K562 (cell line): ENCODE measurements around the gene DLGAP1. TPM values are rescaled to one million over a fixed set of nuclear protein-coding genes. Genes with fewer than 3 reads are reported as not detected.

Source experiments
- ATF1 ChIP-seq, 2 experiments: fragments of 450-650 bp in 1 of 2; IDR thresholded peaks; 2 replicates each; pipeline ENCODE4 v1.6.1; 2016; ENCODE audit warnings: missing compliant biosample characterization in 1 of 2, missing genetic modification characterization in 1 of 2
- CC2D1A ChIP-seq: fragments of 450-650 bp; IDR thresholded peaks from 2 replicates; pipeline ENCODE4 v1.6.1; 2017; ENCODE audit warnings: mild to moderate bottlenecking
- DDX20 ChIP-seq: fragments of 450-650 bp; IDR thresholded peaks from 2 replicates; pipeline ENCODE4 v1.6.1; 2016; ENCODE audit warnings: missing genetic modification characterization, low read depth, mild to moderate bottlenecking, missing compliant biosample characterization, moderate library complexity
- GMEB1 ChIP-seq: fragments of 250-450 bp; sonication (Bioruptor Pico); IDR thresholded peaks from 2 replicates; pipeline ENCODE4 v1.4.0; 2020; ENCODE audit warnings: mild to moderate bottlenecking
- NCOA2 ChIP-seq, 2 experiments: fragments of 450-650 bp; IDR thresholded peaks; 2 replicates each; pipeline ENCODE4 v1.6.1; 2018; ENCODE audit warnings: mild to moderate bottlenecking in 2 of 2, moderate library complexity in 1 of 2; ENCODE audit not compliant: partially characterized antibody in 2 of 2
- NR2F6 ChIP-seq: fragments of 450-650 bp; formaldehyde crosslinking; IDR thresholded peaks from 2 replicates; pipeline ENCODE4 v1.4.0; 2020; ENCODE audit warnings: mild to moderate bottlenecking
- PKNOX1 ChIP-seq: fragments of 450-650 bp; IDR thresholded peaks from 2 replicates; pipeline ENCODE4 v1.6.1; 2016
- RBM39 ChIP-seq: fragments of 200-400 bp; formaldehyde crosslinking; optimal IDR thresholded peaks from 2 replicates; pipeline ENCODE3; 2018; ENCODE audit warnings: low read depth, low read length
- SRF ChIP-seq, 2 experiments: fragments of 250-450, 450-650 bp in 1 of 2; sonication (Bioruptor Pico) in 1 of 2; sonication (generic) in 1 of 2; formaldehyde crosslinking; IDR thresholded peaks; 2 replicates each; pipeline versions ENCODE4 v1.5.0 to v1.5.1; 2020 to 2022; ENCODE audit warnings: mild to moderate bottlenecking in 1 of 2, missing genetic modification reagents in 1 of 2
- TFAP4 ChIP-seq: sonication (generic); formaldehyde crosslinking; IDR thresholded peaks from 2 replicates; pipeline ENCODE4 v1.8.0; 2022; ENCODE audit warnings: missing genetic modification reagents, mild to moderate bottlenecking, moderate library complexity, borderline replicate concordance
- ZBTB34 ChIP-seq: fragments of 250-450 bp; sonication (Bioruptor Pico); IDR thresholded peaks from 2 replicates; pipeline ENCODE4 v1.8.0; 2021; ENCODE audit warnings: mild to moderate bottlenecking, moderate library complexity
- ZFX ChIP-seq: sonication (generic); formaldehyde crosslinking; IDR thresholded peaks from 2 replicates; pipeline ENCODE4 v1.8.0; 2022; ENCODE audit warnings: mild to moderate bottlenecking, missing genetic modification reagents, moderate library complexity
- ZNF197 ChIP-seq: fragments of 200-800 bp; sonication (Bioruptor generic); IDR thresholded peaks from 2 replicates; pipeline ENCODE4 v1.6.1; 2016; ENCODE audit warnings: low read depth, missing genetic modification characterization, missing compliant biosample characterization
- ZNF41 ChIP-seq: fragments of 250-450 bp; sonication (Bioruptor Pico); conservative IDR thresholded peaks from 2 replicates; pipeline ENCODE4 v1.4.0; 2020; ENCODE audit warnings: mild to moderate bottlenecking
- ZNF583 ChIP-seq: fragments of 250-450 bp; sonication (Bioruptor Pico); IDR thresholded peaks from 2 replicates; pipeline ENCODE4 v1.4.0; 2020
- polyA plus RNA-seq, 8 experiments: library from polyadenylated mRNA; depleted of rRNA in 4 of 8; stranded (reverse) in 5 of 8; unstranded in 3 of 8; fragments of >200 nt; fragmentation: Nextera tagmentation in 2 of 8; fragmentation: Illumina TruSeq in 1 of 8; extraction: Ambion mirVana in 2 of 8; extraction: Trizol in 1 of 8; gene quantifications; 2 replicates each; pipeline versions ENCODE4 v1.2.1 to v1.2.3, GENCODE V29; 2011 to 2014; ENCODE audit warnings: inconsistent platforms in 1 of 8, missing spikeins in 1 of 8
- total RNA-seq, 7 experiments: library from RNA; depleted of rRNA in 6 of 7; stranded (reverse); fragments of >200 nt in 6 of 7; fragmentation: Illumina TruSeq in 2 of 7; extraction: Trizol in 2 of 7; gene quantifications; 2 replicates each; pipeline versions ENCODE4 v1.2.1 to v1.2.3, GENCODE V29; 2011 to 2021; ENCODE audit warnings: low replicate concordance in 1 of 7
- TF ChIP-seq, protein P1 (sequence below): fragments of 450-650 bp; formaldehyde crosslinking; IDR thresholded peaks from 2 replicates; pipeline ENCODE4 v1.4.0; 2020; ENCODE audit warnings: mild to moderate bottlenecking, moderate library complexity

Gene DLGAP1
- total and polyA plus RNA-seq, 9 of the 15 experiments (the other 6 are each of a cell fraction or from before 2014, with no cell fraction given), result 0.04 to 0.22 (median 0.08) TPM

GRCh38 chr18:3652380-3653262 is 802.5 kb downstream of the DLGAP1 start (continued):
- TF ChIP-seq TFAP4 (CRISPR knock-in tag) (peak; percentile 98), GMEB1 (CRISPR knock-in tag) (peak; percentile 7; the same call in 1 of the 2 replicates), ZFX (CRISPR knock-in tag) (no peak), DDX20 (tag) (peak; percentile 79), PKNOX1 (no peak), ATF1 (CRISPR knock-in tag; IDR thresholded peaks at IDR 0.05) (no peak), ATF1 (tag; IDR thresholded peaks at IDR 0.05) (peak; percentile 94), SRF (CRISPR knock-in tag; IDR thresholded peaks at IDR 0.05) (peak; percentile 16 to 82; a peak in 3 of 4 replicates), CC2D1A (no peak), ZNF41 (CRISPR knock-in tag) (peak; percentile 84), NCOA2 (IDR thresholded peaks at IDR 0.05; ENCODE audit: partially characterized antibody in 2 of 2) (no peak), ZNF197 (CRISPR knock-in tag) (no peak), NR2F6 (no peak), ZBTB34 (CRISPR knock-in tag) (peak; percentile 55; the same call in 1 of the 2 replicates), RBM39 (peak; percentile 15), ZNF583 (CRISPR knock-in tag) (peak; percentile 93)
- TF ChIP-seq, protein P1, sequence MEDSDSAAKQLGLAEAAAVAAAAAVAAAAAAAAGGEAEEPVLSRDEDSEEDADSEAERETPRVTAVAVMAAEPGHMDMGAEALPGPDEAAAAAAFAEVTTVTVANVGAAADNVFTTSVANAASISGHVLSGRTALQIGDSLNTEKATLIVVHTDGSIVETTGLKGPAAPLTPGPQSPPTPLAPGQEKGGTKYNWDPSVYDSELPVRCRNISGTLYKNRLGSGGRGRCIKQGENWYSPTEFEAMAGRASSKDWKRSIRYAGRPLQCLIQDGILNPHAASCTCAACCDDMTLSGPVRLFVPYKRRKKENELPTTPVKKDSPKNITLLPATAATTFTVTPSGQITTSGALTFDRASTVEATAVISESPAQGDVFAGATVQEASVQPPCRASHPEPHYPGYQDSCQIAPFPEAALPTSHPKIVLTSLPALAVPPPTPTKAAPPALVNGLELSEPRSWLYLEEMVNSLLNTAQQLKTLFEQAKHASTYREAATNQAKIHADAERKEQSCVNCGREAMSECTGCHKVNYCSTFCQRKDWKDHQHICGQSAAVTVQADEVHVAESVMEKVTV, result peak; percentile 21; the same call in 1 of the 2 replicates
